Activated CD8-positive, alpha-beta memory T cell treated with anti-CD3 and anti-CD28 coated beads, Interleukin-2, amount 10 ng/mL, durations not matched to agents 7 days and 5 days (primary cell): ENCODE data around the gene IAPP. TPM values are rescaled to one million over a fixed set of nuclear protein-coding genes. Genes with fewer than 3 reads are reported as not detected.
"Not testable (repeated sequence)": the region's sequence is repeated elsewhere in the genome, so short reads cannot be mapped to it uniquely, and the experiment has no call there.

Experiments
- ATAC-seq: fragments of 150-1000 bp; cut with Tn5 transposase; one replicate; pipeline ENCODE4 v1.10.0; 2021; ENCODE audit warnings: moderate library complexity
- CTCF ChIA-PET: fragments of 350-600 bp; sonication (Branson Sonifier 250); formaldehyde crosslinking; loops from one replicate; lab custom pipeline; 2021; ENCODE audit warnings: antibody characterized with exemption; lab: Charles Lee
- DNase-seq: peaks from one replicate; pipeline ENCODE4 v3.0.0-alpha.2; 2020
- H3K27ac Mint-ChIP-seq: one replicate; pipeline ENCODE4 v1.8.0; 2021; ENCODE audit warnings: mild to moderate bottlenecking, mixed read lengths
- H3K27me3 Mint-ChIP-seq: one replicate; pipeline ENCODE4 v1.8.0; 2021; ENCODE audit warnings: mixed read lengths
- H3K36me3 Mint-ChIP-seq: one replicate; pipeline ENCODE4 v1.8.0; 2021; ENCODE audit warnings: mild to moderate bottlenecking, mixed read lengths
- H3K4me1 Mint-ChIP-seq: one replicate; pipeline ENCODE4 v1.8.0; 2021; ENCODE audit warnings: mixed read lengths
- H3K4me3 Mint-ChIP-seq: one replicate; pipeline ENCODE4 v1.8.0; 2021; ENCODE audit warnings: mild to moderate bottlenecking, moderate library complexity, mixed read lengths
- H3K9me3 Mint-ChIP-seq: one replicate; pipeline ENCODE4 v1.8.0; 2022; ENCODE audit warnings: low read depth, mixed read lengths
- total RNA-seq, 2 experiments: library from RNA; stranded (reverse); gene quantifications; one replicate each; pipeline ENCODE4 v1.2.3, GENCODE V29; 2021

The IAPP gene
- total RNA-seq, 2 experiments from 2014 or later: not detected

DNA sequence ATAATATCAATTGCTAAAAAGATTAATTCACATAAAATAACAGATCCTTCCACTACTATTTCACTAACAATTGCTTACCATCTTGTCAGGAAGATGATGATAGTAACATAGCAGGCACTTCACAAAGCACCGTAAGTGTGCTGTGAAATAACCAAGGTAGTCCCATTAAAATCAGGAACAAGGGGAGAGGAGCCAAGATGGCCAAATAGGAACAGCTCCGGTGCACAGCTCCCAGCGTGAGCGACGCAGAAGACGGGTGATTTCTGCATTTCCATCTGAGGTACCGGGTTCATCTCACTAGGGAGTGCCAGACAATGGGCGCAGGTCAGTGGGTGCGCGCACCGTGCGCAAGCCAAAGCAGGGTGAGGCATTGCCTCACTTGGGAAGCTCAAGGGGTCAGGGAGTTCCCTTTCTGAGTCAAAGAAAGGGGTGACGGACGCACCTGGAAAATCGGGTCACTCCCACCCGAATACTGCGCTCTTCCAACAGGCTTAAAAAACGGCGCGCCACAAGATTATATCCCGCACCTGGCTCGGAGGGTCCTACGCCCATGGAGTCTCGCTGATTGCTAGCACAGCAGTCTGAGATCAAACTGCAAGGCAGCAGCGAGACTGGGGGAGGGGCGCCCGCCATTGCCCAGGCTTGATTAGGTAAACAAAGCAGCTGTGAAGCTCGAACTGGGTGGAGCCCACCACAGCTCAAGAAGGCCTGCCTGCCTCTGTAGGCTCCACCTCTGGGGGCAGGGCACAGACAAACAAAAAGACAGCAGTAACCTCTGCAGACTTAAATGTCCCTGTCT, 22.3 kb downstream of the IAPP start:
- CTCF ChIA-PET, H3K9me3 Mint-ChIP-seq, H3K4me1 Mint-ChIP-seq, ATAC-seq, DNase-seq, H3K36me3 Mint-ChIP-seq, H3K4me3 Mint-ChIP-seq, H3K27ac Mint-ChIP-seq: not testable (repeated sequence)
- H3K27me3 Mint-ChIP-seq: peaks cover 11% of the 10 kb centered on the region

DNA sequence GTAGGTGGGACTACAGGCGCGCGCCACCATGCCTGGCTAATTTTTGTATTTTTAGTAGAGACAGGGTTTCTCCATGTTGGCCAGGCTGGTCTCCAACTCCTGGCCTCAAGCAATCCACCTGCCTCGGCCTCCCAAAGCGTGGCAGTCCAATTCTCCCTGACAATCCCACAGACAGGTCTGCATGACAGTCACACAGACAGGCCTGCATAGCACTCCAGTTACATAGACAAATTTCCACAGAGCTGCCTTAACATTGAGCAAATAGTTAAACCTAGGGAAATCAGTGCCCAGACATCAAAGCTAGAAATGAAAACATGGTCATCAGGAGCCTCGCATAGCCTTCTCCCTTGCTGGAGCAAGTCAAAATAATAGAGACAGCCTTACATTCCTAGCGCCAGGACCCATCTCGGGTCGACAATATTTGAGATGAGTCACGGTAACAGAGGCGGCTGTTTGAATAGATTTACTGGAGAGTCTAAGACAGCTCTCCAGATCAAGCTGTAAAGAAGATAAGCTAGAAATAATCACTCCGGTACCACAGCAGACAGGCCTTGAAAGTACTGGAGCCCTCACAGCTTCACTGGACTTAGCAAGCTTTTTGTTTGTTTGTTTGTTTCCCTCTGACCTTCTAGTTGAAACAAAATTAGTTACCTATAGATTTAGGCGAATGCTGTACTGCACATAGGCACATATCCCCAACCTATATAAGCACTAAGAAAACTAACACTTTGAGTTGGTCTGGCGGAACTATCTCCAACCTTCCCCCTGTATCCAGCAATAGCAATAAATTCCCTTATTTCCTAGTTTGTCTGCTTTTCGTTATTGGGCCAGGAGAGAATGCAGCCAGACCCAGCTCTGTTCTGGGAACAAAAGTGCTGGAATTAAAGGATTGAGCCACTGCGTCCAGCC, 40.9 kb downstream of the IAPP start:
- H3K36me3 Mint-ChIP-seq: no peaks in the 10 kb centered on the region
- DNase-seq: no peak

DNA sequence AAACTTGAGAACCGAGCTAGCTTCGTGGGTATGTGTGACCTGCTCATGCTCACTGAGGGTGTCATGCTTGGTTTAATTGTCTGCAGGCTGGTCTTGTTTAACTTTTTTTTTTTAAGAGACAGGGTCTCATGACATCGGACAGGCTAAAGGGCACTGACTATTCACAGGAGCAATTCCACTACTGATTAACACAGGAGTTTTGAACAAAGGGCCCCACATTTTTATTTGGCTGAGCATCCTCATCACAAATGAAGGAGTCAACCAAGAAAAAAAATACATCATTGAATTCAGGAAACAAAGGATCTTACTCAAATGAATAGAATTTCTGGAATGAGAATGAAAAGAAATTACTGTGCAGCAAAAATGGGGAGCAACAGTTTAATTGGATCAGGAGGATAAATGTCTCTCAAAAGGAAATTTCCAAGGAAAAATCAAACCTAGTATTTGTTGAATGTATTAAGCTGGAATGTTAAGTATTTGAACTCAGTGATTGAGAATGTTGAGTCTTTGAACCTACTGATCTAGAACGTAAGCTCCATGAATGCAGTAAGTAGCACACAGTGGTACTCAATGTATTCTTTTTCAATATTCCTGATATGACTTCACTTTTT, 43.9 kb downstream of the IAPP start:
- CTCF ChIA-PET: interaction anchor here (0.7 kb wide), 1 partner anchor 1067 kb away, joined by 3 read pairs; no protein-coding TSS in a partner anchor
- Mint-ChIP-seq H3K27me3 (peaks cover 14% of the 10 kb centered on the region), H3K9me3 (no peaks in the 10 kb centered on the region), H3K4me1 (no peaks in the 10 kb centered on the region), H3K36me3 (no peaks in the 10 kb centered on the region), H3K27ac (no peak overlapping the region), H3K4me3 (no peak overlapping the region)
- no peak for ATAC-seq
- DNase-seq: no peak

More for the DNA sequence above, 40.9 kb downstream of the IAPP start:
- CTCF ChIA-PET: no interaction called here
- ATAC-seq: no peak
- no peaks in the 10 kb centered on the region for H3K4me1 Mint-ChIP-seq
- no peak overlapping the region for H3K27ac Mint-ChIP-seq
- H3K27me3 Mint-ChIP-seq: peaks cover 14% of the 10 kb centered on the region
- H3K4me3 Mint-ChIP-seq: no peak overlapping the region
- no peaks in the 10 kb centered on the region for H3K9me3 Mint-ChIP-seq

DNA sequence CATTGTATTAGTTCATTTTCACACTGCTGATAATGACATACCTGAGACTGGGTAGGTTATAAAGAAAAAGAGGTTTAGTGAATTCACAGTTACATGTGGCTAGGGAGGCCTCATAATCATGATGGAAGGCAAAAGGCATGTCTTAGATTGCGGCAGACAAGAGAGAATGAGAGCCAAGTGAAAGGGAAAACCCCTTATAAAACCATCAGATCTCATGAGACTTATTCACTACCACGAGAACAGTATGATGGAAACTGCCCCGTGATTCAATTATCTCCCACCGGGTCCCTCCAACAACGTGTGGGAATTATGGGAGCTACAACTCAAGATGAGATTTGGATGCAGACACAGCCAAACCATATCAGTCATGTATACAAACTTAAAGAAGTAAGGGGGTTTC, 45.7 kb downstream of the IAPP start:
- H3K36me3 Mint-ChIP-seq, H3K4me3 Mint-ChIP-seq, DNase-seq, H3K27ac Mint-ChIP-seq, CTCF ChIA-PET, H3K9me3 Mint-ChIP-seq, H3K4me1 Mint-ChIP-seq, ATAC-seq: not testable (repeated sequence)
- H3K27me3 Mint-ChIP-seq: peaks cover 14% of the 10 kb centered on the region

DNA sequence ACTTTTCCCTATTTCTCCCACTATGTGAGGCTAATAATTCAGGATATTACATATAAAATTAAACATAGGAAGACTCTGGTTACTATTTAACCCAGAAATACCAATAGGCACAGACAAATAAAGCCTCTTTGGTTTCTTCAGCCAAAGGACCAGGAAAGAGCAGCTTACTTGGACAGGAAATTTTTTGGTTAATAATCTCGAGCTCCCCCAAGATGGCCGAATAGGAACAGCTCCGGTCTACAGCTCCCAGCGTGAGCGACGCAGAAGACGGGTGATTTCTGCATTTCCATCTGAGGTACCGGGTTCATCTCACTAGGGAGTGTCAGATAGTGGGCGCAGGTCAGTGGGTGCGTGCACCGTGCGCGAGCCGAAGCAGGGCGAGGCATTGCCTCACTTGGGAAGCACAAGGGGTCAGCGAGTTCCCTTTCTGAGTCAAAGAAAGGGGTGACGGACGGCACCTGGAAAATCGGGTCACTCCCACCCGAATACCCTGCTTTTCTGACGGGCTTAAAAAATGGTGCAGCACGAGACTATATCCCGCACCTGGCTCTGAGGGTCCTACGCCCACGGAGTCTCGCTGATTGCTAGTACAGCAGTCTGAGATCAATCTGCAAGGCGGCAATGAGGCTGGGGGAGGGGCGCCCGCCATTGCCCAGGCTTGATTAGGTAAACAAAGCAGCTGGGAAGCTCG, 46.5 kb downstream of the IAPP start:
- H3K36me3 Mint-ChIP-seq, H3K27ac Mint-ChIP-seq, H3K4me3 Mint-ChIP-seq, CTCF ChIA-PET, H3K4me1 Mint-ChIP-seq, DNase-seq, H3K9me3 Mint-ChIP-seq, ATAC-seq: not testable (repeated sequence)
- H3K27me3 Mint-ChIP-seq: peaks cover 14% of the 10 kb centered on the region

DNA sequence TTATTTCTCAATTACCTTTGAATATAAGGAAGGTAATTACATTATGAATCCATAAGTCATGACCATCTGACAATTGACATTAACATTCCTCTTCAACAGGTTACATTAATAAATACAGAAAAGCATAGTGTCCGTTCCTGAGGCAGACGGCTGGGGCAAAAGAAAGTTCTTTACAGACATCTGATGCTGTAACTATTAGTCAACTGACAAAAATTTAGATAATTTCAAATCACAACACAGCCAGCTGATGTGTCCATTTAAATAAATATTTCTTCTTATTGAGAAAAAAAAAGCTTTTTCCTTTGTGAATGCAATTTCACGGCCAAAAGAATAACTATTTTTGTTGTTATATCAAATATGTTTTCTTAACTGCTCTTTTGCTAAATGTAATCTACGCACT, 55.5 kb downstream of the IAPP start:
- H3K4me1 Mint-ChIP-seq: no peaks in the 10 kb centered on the region
- CTCF ChIA-PET: no interaction called here
- H3K4me3 Mint-ChIP-seq: no peak overlapping the region
- no peak overlapping the region for H3K27ac Mint-ChIP-seq
- no peak for DNase-seq
- H3K27me3 Mint-ChIP-seq: no peaks in the 10 kb centered on the region
- H3K36me3 Mint-ChIP-seq: no peaks in the 10 kb centered on the region
- ATAC-seq: no peak
- H3K9me3 Mint-ChIP-seq: peaks cover 5% of the 10 kb centered on the region

Other genes starting within 250 kb of the IAPP start
- gene SLCO1B1, start 241.7 kb upstream of the IAPP start, total RNA-seq: not detected
- gene SLCO1A2, start 38.0 kb upstream of the IAPP start, total RNA-seq: not detected
- gene PYROXD1, start 64.8 kb downstream of the IAPP start, total RNA-seq: 10 to 100 TPM; 19.4 to 25.8 TPM
- gene RECQL, start 128.7 kb downstream of the IAPP start, total RNA-seq: 10 to 100 TPM; 87.6 to 91.5 TPM
- 10 to 100 TPM; 35.1 to 36.8 TPM for gene GOLT1B, start 128.9 kb downstream of the IAPP start, total RNA-seq
- gene SPX, start 153.4 kb downstream of the IAPP start, total RNA-seq: under 1 TPM; 0.40 to 0.64 TPM
- not detected for gene GYS2, start 231.9 kb downstream of the IAPP start, total RNA-seq